ENCODE results near the gene TTC28.
"Not testable (repeated sequence)": the region's sequence is repeated elsewhere in the genome, so short reads cannot be mapped to it uniquely, and the experiment has no call there.

Gene TTC28

DNA sequence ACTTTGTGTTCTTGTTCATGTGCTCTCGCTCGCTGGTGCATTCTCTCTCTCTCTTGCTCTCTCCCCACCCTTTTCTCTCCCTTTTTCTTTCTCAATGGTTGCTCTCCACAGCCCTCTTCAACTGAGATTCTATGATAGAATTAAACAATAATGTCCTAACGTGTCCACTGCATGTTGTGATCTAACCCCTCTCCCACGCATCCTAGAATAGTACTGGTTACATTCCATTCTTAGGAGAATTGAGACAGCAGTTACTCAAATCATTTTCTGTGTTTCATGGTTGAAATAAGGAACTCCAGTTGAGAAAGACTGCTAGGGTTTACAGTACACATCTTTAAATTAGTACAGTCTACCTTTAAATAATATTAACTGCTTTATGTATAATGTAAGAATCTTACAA, 442.5 kb downstream of the TTC28 start:
- DNase-seq (ENCODE audit: low read depth, low spot score), result no peak

DNA sequence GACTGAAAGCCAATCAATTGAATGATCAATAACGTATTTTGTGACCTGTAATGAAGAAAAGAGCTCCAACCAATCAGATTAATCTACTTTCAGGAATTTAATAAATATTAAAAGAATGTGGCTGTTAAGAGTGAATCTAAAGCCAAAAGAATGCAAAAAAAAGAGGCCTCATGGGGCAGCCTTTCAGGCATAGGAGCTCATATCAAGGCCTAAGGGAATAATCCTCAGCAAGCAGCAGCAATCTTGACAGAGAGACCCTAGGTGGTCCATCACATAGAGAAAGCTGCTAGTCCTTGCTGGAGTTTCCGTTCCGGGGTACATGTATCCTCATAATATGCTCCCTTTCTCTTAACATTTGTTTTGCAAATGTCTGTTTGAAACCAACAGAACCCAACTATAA, 447.4 kb downstream of the TTC28 start:
- DNase-seq (ENCODE audit: low read depth, low spot score), result peak; percentile 16

DNA sequence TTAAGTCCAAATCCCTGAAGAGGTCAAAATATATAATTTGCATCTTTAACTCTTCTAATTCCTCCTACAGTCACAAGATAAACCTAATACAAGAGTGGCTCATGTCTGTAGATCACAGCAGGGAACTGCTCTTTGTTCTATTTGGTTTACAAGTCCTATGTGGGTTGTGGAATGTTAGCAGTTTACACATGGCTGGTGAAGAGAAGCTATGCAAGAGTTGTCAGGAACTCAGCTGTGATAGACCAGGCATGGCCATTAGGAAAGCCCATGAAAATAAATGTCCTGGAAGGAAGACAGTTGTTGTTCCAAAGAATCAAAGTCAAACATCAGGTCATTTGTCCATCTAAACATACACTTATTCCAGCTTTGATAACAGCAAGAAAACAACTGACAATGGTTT, 448.2 kb downstream of the TTC28 start:
- DNase-seq (ENCODE audit: low read depth, low spot score), result peak; percentile 83

DNA sequence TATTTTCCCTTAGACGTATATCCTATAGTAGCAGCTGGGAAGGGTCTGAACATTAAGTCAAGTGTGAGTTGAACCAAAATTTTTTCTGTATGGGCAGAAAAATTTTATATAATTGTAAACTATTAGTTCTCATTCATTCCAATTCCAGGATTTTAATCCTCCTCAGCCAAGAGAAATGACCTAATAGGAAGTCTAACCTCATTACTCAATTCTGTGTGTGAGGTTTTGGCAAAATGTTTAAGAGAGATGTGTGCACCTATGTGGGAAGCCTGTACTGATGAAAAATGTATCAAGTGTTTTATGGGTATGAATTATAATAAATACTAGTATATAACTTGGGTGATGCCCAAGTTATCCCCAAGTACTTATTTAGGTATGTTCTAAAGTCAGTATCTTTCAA, 449.0 kb downstream of the TTC28 start:
- peak; percentile 21 for DNase-seq (ENCODE audit: low read depth, low spot score)

GRCh38 chr22:28229566-28230485, 449.8 kb downstream of the TTC28 start:
- peak; percentile 53 for DNase-seq (ENCODE audit: low read depth, low spot score)

DNA sequence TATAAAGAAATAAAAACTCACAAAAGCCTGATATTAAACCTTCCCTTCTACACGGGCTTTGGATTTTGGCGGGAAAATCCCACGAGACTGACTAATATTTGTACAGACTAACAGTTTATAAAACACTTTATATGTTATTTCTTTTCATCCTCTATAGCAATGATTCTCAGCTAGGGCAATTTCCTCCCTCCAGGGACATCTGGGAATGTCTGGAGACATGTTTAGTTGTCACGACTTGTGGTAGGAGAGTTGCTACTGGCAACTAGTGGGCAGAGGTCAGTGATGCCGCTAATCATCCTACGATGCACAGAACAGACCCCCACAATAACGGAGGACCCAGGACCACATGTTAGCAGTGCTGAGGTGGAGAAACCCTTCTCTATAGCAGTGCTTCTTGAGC, 455.8 kb downstream of the TTC28 start:
- DNase-seq (ENCODE audit: low read depth, low spot score), result no peak

DNA sequence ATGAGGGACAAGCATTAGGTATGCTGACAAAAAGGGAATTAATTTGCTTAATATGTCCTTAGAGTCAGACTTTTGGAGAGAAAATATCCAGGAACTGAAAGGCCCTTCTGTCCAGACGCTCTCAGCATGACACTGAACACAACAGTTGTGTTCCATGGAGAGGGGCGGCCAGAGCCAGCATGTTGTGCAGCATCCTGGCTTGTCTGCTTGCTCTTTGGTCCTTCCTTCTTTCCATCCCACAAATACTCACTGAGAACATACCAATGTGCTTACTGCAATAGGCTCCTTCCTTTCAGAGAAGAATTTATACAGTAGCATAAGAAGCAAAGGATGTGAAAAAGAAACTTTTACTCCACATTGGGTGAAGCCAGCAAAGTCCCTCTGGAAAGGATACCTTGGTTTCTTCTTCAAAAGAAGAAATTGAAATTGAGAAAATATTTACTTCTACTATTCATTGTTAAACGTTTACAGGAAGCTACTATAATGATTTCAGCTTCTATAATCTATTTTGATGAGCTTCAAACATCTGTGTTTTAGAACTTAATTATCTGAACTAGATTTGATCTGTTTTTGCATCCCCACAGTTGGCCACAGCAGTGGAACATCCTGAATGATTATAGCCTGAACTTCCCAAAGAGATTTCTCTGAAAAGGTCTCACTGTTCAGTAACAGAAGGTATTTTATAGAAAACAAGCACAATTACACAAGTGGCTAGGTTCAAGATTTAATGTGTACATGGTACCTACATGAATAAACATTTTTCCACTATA, 456.5 kb downstream of the TTC28 start:
- DNase-seq (ENCODE audit: low read depth, low spot score), result peak; percentile 55

- no peak for DNase-seq (ENCODE audit: low read depth, low spot score)
Observed at GRCh38 chr22:28222571-28222970, 457.1 kb downstream of the TTC28 start.

- DNase-seq (ENCODE audit: low read depth, low spot score), result no peak
Observed at GRCh38 chr22:28222052-28222451, 457.6 kb downstream of the TTC28 start.

- DNase-seq (ENCODE audit: low read depth, low spot score), result no peak
Observed at GRCh38 chr22:28220626-28221363, 458.8 kb downstream of the TTC28 start.

DNA sequence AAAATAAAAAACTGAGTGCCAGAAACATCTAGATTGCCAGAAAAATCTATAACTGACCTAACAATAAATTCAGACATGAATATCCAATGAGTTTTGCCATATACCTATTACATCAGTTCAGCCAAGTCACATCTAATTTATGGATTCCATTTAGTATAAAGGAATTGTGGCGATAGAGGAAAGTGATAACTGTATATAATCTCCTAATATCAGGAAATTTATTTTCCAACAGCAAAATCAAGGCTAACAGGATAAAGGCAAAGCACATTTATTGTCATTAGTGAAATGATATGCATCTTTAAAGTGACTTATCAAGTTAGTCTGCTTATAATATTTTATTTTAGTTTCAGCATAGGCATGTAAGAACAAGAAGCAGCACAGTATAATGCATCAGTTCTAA, 462.4 kb downstream of the TTC28 start:
- no peak for DNase-seq (ENCODE audit: low read depth, low spot score)

DNA sequence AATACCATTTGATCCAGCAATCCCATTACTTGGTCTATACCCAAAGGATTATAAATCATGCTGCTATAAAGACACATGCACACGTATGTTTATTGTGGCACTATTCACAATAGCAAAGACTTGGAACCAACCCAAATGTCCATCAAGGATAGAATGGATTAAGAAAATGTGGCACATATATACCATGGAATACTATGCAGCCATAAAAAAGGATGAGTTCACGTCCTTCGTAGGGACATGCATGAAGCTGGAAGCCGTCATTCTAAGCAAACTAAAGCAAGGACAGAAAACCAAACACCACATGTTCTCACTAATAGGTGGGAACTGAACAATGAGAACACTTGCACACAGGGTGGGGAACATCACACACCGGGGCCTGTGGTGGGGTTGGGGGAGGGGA, 464.9 kb downstream of the TTC28 start:
- not testable (repeated sequence) for DNase-seq (ENCODE audit: low read depth, low spot score)

DNA sequence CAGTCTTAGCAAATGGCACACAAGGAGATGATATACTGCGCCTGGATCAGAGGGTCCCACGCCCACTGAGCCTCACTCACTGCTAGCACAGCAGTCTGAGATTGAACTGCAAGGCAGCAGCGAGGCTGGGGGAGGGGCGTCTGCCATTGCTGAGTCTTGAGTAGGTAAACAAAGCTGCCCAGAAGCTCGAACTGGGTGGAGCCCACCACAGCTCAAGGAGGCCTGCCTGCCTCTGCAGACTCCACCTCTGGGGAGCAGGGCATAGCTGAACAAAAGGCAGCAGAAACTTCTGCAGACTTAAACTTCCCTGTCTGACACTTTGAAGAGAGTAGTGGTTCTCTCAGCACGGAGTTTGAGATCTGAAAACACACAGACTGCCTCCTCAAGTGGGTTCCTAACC, 470.2 kb downstream of the TTC28 start:
- not testable (repeated sequence) for DNase-seq (ENCODE audit: low read depth, low spot score)

DNA sequence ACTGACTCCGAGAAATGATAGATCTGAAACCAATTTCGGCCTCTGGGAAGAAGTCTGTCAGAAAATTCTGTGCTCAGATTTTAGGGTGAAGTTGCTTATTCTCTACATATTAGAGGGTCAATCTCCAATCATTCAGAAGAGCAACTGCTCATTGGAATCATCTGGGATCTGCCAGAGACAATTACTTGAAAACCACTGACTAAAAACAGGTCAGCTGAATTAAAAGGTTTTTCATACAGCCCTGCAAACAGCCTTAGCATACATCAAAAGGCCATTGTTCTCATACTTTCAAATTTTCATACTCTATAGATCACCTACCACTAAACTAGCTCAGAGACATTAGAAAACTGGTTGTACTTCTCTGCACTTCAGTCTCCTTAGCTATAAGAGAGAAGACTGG, 470.9 kb downstream of the TTC28 start:
- DNase-seq (ENCODE audit: low read depth, low spot score), result no peak

DNA sequence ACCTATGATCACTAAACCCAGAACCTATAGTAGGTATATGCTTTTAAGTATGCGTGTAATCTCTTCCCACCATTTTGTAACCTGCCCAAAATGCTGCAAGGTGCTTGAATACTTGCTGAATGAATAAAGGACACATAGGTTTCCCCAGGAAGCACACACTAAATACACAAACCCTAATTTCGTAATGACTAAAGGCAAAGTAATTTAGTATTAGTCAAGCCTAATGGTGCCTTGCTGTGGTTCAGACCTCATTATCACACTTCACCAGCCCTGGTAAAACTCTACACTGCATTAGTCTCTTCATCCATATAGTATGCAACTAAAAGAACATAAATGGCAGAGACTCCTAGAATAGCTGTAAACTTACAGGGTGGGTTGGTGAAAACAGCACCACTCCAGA, 471.6 kb downstream of the TTC28 start:
- DNase-seq (ENCODE audit: low read depth, low spot score), result peak; percentile 11

DNA sequence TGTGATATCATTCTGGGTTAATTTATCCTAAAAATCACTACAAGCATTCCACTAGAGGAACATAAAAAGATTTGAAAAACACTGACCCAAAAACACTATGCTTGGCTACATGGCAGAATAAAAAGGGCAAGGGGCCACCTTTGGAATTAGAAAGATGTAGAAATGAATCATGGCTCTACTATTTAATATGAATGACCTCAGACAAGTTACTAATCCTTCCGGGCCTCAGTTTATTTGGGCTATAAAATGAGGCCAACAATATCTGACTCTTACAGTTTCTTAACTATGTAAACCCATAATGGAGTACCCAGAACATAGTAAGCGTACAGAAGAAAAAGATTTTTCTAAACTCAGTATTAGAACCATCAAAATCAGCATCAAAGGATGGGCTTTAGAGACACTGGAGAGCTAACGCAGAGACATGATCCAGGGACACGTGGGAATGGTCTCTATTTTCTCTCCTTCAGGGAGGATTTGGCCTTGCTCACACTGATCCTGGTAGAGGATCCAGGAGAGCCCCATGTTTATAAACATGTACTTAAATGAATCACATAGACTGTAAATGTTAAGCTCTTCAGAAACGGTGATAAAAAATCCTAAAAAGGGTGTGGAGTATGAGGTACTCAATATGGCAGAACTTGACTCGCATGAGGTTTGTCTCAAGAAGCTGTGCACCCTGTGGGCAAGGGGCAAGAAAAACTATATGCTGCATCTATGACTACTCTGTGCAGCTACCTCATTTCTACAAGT, 472.2 kb downstream of the TTC28 start:
- no peak for DNase-seq (ENCODE audit: low read depth, low spot score)

DNA sequence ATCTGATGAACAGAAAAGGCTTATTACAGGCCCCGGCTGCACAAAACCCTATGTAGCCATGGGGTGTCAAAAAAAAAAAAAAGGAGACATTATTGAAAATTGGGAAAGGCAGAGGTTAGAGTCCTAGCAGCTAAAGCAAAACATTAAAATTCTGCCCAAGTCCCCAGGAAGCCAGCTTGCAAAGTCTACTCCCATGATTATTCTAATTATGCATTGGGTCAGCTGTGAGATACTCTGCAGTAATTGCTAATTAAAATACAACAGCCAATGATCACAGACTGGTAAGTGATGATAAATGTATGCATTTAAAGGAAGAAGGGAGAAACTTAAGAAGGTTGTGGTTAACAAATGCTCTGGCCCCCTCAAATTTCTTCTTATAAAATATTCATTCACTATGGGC, 473.7 kb downstream of the TTC28 start:
- DNase-seq (ENCODE audit: low read depth, low spot score), result no peak

GRCh38 chr22:28204382-28204781, 475.3 kb downstream of the TTC28 start:
- no peak for DNase-seq (ENCODE audit: low read depth, low spot score)

GRCh38 chr22:28203286-28203685, 476.4 kb downstream of the TTC28 start:
- DNase-seq (ENCODE audit: low read depth, low spot score), result no peak

GRCh38 chr22:28198692-28199091, 480.9 kb downstream of the TTC28 start:
- no peak for DNase-seq (ENCODE audit: low read depth, low spot score)

- DNase-seq (ENCODE audit: low read depth, low spot score), result not testable (repeated sequence)
Observed at GRCh38 chr22:28191571-28191970, 488.1 kb downstream of the TTC28 start.

All from astrocyte of the hippocampus (primary cell).